GM12801 (cell line): ENCODE measurements around the gene FOSL1.

Experiments used
- CTCF ChIP-seq: IDR thresholded peaks from one replicate; pipeline ENCODE4 v1.5.1; 2011; ENCODE audit warnings: control low read depth; ENCODE audit not compliant: insufficient read length; ENCODE audit errors: extremely low read depth

FOSL1 gene

GRCh38 chr11:65900899-65901180, 652 bp upstream of the FOSL1 start:
- TF ChIP-seq CTCF, result no peak

- no peak for TF ChIP-seq CTCF
These were observed 648 bp downstream of the FOSL1 start for GRCh38 chr11:65899356-65900124.

GRCh38 chr11:65898656-65899355, 1.4 kb downstream of the FOSL1 start:
- no peak for TF ChIP-seq CTCF

- TF ChIP-seq CTCF, result no peak
These were observed 3.1 kb downstream of the FOSL1 start for GRCh38 chr11:65897020-65897471.

- no peak for TF ChIP-seq CTCF
These were observed 3.9 kb downstream of the FOSL1 start for GRCh38 chr11:65896034-65896999.

- TF ChIP-seq CTCF, result no peak
These were observed 4.7 kb downstream of the FOSL1 start for GRCh38 chr11:65895482-65895981.

GRCh38 chr11:65894034-65894591, 6.1 kb downstream of the FOSL1 start:
- no peak for TF ChIP-seq CTCF
